ENCODE data around the gene CEP120.
"Not testable (repeated sequence)": the region's sequence is repeated elsewhere in the genome, so short reads cannot be mapped to it uniquely, and the experiment has no call there.

The CEP120 gene

DNA sequence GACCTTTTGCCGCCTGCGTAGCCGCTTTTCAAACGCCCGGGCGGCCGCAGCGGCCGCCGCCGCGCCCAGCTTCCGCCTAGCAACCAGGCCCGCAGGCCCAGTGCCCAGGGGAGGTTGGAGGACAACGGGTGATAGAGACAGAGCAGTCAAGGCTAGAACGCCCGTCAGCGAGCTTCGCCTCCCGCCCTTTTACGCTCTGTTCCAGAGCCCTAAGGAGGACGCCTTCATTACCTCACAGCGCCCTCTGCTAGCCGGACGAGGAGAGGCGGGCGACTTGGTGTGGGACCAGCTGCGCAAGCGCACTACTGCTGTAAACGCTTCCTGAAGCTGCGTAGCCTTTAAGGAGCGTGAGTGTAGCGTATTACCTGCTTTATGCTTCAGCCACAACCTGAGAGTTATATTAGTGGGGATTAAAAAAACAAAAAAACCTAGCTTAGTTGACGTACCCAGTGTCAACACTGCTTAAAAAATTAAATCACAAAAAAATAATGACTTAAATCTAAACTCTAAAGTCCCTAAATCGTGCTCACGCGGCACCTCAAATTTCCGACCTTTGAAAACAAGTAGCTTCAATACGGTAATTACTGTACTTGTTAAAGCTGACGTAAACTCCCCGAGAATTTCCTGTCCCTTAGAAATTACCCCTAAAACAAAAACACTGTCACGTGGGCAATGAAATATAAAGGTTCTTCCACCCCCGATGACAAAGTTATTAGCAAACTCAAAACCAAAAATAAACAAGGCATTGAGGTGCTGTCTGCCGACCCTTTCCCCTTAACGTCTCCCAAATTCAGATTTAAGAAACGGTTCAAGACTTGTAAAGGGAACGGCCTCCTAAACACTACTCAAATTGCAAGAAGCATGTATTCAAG lies at the start of gene CEP120:
CEP120 (minus strand) TSS at position 126 of the 872 bp plus-strand sequence. CDS start 405 bp downstream, outside the sequence.
- DNase-seq (ENCODE audit: low read depth) = peak; percentile 100

DNA sequence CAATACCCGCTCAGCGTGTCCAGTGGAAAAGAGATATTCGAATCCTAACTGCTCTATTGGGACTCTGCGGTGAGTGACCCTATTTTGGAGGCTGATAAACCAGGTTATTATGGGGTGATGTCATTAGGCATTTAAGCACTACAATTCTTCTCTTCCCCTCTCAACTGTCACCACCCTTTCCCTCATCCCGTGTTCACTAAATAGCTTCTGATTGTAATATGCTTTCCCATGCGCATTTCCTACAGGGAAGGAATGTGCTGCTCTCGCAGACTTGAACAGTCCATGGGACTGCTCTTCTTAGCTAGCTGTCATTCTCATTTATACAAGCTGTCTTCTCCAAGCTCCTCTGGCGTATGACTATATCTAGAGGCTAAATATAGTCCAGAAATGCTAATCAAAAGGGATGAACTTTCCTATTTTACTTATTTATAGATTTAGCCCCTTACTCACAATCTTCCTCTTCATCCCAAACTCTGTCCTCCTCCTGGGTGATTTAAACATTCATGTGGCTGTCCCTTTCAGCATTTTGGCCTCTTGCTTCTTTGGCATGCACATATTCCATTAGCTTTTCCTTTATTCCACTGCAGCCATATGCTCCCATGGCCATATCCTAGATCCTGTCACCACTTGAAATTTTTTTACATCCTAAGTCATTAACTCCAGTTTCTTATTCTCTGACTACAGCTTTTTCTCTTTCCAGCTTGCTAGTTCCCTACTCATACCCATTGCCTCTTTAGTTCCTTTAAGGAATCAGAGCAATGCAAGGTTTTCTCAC lies 49.1 kb upstream of the CEP120 start:
- DNase-seq (ENCODE audit: low read depth) = no peak

DNA sequence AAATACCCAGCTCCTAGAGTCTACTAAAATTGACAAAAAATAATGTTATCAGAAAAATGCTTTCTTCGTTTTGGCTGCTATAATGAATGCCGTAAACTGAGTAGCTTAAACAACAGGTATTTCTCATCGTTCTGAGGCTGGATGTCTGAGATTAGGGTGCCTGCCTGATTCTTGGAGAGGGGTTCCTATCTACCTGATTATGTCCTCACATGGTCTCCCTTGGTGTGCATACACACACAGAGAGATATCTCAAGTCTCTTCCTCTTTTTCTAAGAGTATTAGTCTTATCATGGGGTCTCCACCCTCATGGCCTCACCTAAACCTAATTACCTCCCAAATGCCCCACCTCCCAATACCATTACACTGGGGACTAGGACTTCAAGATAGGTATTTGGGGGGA lies 48.2 kb upstream of the CEP120 start:
- no peak for DNase-seq (ENCODE audit: low read depth)

DNA sequence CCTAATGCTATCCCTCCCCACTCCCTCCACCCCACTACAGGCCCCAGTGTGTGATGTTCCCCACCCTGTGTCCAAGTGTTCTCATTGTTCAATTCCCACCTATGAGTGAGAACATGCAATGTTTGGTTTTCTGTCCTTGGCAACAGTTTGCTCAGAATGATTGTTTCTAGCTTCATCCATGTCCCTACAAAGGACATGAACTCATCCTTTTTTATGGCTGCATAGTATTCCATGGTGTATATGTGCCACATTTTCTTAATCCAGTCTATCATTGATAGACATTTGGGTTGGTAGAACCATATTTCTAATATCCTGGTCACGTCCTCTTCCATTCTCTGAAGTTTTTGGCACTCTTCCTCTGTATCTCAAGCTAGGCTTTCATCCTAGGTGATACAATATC lies 43.6 kb upstream of the CEP120 start:
- DNase-seq (ENCODE audit: low read depth) = not testable (repeated sequence)

DNA sequence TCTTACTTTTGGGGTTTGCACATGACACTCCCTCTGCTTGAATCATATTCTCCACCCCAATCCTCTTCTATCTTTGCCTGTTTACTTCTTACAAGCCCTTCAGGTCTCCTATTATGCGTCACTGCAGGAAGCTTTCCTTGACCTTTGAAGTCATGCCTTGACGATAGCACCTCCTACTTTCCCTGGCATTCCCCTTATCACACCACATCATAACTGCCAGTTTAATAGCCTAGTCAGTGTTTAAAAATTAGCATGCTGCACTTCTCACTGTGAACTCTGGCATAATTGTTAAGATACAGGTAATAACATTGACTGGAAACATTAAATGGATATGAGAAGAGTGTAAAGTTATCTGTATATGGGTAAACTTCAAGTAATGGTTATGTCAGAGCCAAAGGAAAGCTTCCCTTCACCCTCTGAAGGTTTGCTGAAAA lies 37.1 kb upstream of the CEP120 start:
- DNase-seq (ENCODE audit: low read depth) = no peak

DNA sequence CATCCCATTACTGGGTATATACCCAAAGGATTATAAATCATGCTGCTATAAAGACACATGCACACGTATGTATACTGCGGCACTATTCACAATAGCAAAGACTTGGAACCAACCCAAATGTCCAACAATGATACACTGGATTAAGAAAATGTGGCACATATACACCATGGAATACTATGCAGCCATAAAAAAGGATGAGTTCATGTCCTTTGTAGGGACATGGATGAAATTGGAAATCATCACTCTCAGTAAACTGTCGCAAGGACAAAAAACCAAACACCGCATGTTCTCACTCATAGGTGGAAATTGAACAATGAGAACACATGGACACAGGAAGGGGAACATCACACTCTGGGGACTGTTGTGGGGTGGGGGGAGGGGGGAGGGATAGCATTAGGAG lies 35.8 kb upstream of the CEP120 start:
- DNase-seq (ENCODE audit: low read depth) = not testable (repeated sequence)

DNA sequence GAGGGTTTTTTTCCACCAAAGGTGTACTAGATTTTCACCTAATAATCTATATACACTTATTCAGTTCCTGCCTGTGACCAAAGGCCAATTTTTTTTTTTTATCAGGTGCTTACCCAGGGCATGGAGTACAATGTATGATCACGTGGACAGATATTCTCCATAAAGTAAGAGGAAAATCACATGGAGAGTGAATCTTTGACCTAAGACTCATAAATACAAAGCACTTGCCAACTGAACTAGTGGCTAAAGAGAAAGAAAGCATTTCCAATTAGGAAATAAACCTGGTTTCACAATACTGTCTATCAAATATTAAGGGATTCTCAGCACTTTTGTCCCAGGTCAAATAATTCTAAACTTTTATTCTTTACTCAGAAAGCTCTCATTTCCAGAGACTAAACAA lies 33.0 kb upstream of the CEP120 start:
- DNase-seq (ENCODE audit: low read depth) = no peak

DNA sequence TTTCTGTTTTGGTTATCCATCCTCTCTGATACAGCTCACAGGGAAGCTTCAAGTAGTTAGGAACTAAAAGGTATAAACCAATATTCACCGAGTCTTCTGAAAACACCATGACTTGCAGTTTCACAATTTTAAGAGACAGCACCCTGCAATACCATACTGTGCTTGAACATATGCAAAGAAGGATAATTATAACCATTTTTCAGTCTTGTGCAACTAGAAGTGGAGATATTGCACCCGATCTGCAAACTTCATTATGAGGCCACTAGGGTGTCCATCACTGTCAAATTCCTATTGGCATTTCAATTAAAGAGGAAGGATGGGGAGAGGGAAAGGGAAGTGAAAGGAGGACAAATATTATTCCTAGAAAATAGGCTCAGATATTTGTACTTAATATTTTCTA lies 32.4 kb upstream of the CEP120 start:
- DNase-seq (ENCODE audit: low read depth) = no peak

DNA sequence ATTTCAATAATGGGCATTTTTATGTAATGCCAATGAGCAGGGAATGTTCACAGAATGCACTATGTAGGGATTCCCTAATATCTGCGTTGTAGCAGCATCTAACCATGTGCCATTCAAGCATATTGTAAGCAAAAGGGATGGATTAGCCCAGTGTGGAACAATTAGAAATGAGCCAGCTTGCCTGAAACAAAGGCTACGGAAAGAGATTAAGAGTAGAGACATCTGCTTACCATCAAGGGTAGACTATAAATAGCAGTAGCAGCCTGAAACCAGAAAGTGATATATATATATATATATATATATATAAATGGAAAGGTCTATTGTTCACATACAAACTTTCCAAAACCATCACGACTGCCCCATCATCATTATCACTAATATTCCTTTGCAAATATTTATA lies 31.9 kb upstream of the CEP120 start:
- DNase-seq (ENCODE audit: low read depth) = no peak

DNA sequence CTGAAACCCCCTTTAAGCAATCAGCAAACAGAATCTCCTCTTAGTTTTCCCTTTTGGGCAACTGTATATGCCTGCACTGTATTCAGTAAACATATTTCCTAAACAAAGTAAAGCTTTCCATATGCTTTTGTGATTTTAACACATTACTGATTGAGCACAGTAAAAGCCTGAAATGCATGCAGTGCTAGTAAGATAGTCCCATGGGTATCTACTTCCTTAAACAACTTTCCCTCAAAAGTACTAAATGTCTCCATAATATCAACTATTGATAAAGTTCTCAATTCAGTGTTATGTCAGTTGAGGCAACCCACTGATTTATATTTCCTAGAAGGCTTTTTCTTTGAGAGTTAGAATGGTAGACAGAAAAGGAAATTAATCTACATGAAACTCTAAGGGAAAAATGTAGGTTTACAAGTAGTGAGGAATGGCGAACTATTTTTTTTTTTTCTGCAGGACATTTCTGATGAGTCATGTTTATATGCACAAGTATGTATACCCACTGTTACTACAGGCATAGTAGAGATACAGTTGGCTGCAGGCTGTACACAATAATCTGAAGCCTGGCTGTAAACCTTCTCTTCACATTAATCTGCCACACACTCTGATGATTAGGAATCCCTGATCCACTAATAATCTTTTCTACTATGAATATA lies 31.2 kb upstream of the CEP120 start:
- DNase-seq (ENCODE audit: low read depth) = peak; percentile 42

DNA sequence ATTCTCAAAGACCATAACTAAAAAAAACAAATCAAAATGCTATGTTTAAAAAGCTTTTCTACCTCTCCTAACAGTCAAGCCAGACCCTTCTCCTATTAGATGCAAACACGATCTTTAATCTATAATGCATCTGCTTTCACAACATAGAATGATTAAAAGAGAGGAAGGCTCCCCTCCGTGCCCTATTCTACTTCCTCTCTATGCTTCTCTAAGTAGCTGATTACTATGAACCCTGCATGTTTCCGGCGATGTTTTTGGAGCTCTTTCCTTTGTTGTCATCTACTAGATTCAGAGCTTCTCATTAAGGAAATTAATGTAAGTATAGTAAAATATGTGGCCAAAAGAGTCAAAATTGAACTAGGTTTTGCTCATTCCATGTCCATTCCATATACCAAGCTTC lies 29.2 kb upstream of the CEP120 start:
- no peak for DNase-seq (ENCODE audit: low read depth)

DNA sequence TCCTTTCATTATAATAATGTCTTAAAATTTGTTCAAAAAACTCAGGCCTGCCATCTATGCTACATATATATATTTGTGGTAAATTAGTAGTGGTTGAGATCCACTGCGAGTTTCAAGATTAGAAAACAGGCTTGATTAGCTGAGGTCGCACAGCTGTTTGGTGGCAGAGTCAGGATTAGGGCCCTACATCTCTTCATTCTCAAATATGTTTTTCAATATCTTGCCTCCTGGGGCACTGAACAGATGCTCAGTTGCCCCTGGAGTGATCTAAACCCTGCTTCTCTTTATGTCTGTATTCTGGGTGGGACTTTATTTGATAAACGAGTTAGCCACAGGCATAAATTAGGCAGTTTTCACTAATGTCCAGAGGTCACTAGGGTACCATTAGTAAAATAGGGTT lies 27.8 kb upstream of the CEP120 start:
- DNase-seq (ENCODE audit: low read depth) = no peak

DNA sequence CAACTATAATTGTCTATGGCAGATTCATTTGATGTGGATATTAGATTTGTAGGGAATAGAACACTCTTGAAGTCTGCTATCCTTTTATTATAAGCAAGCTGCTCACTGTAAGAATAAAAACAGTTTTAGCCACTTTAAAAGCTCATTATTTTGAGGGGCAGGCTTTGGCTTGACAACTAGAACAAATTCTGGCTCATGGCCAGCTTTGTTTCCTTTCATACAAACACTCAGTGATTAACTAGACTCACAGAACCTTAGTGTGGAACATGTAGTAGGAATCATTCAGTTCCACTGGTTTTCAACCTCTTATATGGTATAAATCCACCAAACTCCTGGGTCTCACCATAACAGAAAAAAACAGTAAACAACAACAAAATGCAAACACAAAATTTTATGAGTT lies 27.4 kb upstream of the CEP120 start:
- no peak for DNase-seq (ENCODE audit: low read depth)

DNA sequence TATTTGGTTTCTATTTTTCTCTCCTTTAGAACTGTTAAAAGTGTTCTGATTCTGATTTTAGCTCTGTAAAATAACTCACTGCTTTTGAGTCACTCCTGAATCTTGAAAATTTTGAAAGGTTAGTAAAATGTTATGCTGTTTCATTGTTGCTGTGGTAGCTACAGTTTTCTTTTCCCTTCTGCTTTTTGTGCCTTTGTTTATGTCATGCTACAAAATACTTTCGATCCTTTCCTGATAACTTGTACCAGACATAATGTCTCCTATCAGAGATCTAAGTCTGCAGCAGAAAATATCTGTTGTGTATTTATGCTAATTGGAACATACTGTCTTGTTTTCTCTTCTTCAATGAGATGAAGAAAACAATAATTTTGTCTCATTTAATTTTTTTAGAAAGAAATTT lies 26.9 kb upstream of the CEP120 start:
- DNase-seq (ENCODE audit: low read depth) = no peak

DNA sequence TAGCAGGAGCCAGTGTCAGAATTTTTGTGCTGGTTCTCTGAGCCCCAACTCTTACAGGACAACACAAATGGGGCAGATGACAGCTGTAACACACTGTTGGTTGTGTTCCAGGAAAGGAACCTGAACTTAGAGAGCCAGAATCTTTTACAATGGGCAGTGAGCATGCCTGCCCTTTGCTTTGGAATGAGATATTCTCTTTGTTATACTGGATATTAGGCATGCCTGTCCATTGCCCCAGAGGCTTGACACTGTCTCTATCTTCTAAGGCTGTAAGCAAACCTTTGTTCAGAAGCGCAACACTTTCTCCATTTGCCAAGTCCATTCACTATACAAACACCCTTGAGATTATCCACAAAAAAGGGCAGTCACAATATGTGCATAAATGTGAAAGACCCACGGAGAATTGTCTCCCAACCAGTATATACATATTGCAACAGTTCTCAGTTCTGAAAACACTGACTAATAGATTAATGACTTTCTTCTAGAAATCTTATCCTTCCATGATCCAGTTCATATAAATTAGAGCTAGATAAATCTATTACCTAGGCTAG lies 26.3 kb upstream of the CEP120 start:
- DNase-seq (ENCODE audit: low read depth) = no peak

DNA sequence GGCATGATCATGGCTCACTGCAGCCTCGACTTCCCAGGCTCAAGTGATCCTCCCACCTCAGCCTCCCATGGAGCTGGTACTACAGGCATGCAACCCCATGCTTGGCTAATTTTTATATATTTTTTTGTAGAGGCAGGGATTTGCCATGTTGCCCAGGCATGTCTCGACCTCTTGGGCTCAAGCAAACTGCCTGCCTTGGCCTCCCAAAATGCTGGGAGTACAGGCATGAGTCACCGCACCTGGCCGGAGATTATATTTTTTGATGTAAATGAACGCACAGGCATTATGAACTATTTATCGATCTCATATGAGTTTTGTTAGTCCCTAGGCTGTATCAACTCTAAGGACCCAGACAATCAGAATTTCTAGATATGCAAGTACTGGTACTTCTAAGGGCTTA lies 25.5 kb upstream of the CEP120 start:
- no peak for DNase-seq (ENCODE audit: low read depth)

DNA sequence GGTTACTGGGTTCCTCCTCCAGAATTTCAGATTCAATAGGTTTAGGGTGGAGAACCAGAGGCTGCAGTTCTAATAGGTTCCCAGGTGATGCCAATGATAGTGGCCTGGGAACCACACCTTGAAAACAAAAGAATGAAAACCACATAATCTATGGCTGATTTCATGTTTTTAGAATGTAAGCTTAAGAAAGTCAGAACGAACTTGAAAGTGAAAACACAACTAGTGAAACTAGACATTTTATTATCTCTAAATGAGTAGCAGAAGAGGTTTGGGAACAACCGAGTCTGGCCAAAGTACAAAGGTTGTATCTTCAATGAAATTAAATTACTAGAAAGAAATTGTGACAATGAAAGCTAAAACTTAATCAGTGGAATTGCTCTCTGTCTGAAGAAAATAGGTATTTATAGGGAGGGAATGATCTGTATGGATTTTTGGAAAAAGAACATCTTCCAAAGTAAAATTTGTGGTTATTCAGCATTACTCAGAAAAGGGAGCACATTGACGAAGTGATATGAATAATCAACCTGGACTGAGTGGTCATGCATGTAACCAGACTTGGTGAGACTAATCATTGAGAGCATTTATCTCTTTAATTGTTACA lies 24.9 kb upstream of the CEP120 start:
- DNase-seq (ENCODE audit: low read depth) = no peak

DNA sequence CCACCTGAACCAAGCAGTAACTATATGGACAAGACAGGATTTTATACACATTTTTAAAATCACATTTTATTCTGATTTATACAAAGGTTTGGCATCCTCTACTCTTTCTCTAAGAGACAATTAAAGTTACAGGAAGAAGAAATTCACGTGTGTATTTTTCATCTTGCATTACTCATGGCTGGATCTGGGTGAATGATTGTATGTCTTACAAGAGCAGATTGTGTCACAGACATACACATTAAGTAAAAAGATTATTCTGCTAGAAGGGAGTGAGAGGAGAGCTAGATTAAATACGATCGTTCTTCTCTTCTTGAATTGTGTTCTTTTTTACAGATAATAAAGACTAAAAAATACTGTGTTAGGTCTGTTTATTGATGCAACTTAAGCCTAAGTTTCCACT lies 20.8 kb upstream of the CEP120 start:
- no peak for DNase-seq (ENCODE audit: low read depth)

DNA sequence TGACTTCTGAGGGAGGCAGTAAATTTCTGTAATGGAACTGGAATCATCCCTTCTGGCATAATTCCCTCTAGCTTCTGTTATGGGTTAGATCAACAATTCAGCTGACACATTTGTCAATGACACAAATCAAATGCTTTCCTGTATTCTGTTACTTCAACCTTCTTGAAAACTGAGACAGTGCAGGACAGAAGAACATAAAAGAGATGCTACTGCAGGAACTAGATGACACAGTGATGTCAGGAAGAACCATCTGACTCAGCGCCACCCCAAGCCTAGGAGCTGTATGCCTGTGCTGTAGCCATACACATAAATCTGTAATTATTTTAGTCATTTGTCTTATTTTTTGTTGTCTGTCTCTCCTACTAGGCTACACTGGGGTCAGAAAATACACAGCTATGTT lies 18.2 kb upstream of the CEP120 start:
- DNase-seq (ENCODE audit: low read depth) = no peak

DNA sequence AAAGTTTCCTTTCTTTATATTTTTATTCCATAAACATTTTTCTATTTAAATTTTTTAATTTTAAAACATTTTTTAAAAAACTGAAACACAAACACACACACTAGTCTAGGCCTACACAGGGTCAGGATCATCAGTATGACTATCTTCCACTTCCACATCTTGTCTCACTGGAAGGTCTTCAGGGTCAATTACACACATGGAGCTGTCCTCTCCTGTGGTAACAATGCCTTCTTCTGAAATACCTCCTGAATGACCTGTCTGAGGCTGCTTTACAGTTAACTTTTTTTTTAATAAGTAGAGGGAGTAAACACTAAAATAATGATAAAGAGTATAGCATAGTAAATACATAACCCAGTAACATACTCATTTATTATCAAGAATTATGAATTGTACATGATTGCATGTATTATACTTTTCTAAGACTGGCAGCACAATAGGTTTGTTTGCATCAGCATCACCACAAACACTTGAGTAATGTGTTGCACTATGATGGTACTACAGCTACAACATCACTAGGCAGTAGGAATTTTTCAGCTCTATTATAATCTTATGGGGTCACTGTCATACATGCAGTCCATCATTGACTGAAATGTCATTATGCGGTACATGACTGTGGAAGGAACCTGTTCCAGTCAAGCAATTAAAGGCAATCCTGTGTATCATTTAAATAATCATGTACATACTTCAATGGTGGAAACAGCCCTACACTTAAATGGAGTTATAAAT lies 17.4 kb upstream of the CEP120 start:
- DNase-seq (ENCODE audit: low read depth) = no peak

DNA sequence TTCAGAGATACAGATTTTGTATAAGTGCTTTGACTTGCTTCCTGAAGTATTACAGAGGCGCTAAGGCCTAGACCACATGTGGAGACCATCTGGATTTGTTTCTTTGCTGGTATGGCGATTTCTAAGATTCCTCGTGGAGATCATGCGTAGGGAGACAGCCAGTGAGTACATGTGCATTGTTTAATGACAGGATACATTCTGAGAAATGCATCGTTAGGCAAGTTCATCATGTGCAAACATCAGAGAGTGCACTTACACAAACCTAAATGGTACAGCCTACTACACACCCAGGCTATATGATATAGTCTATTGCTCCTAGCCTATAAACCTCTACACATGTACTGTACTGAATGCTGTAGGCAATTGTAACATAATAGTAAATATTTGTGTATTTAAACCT lies 16.5 kb upstream of the CEP120 start:
- no peak for DNase-seq (ENCODE audit: low read depth)
